Gastrocnemius medialis (tissue), 4 donors: Measurements from ENCODE around the gene XPO4. TPM values are rescaled to one million over a fixed set of nuclear protein-coding genes. Genes with fewer than 3 reads are reported as not detected.

Experiments used
- ATAC-seq, 2 donors: fragments of 150-250 bp; one replicate each; pipeline ENCODE4 v1.9.1; 2016
- DNase-seq, 2 donors: peaks; one replicate each; pipeline ENCODE4 v3.0.0-alpha.2; 2019
- H3K27ac ChIP-seq, 4 donors: fragments of 200-600 bp; sonication (generic); 1 replicate in 1 of 4; 2 replicates in 3 of 4; pipeline ENCODE4 v1.5.1; 2016 to 2018; ENCODE audit warnings: mild to moderate bottlenecking in 2 of 4, moderate library complexity in 1 of 4
- H3K27me3 ChIP-seq, 3 donors: fragments of 200-600 bp; sonication (generic) in 2 of 3; 1 replicate in 1 of 3; 2 replicates in 2 of 3; pipeline versions ENCODE4 v1.5.1 to v1.6.0; 2016 to 2019; ENCODE audit warnings: mild to moderate bottlenecking in 1 of 3, moderate library complexity in 1 of 3
- H3K36me3 ChIP-seq, 2 donors: fragments of 200-600 bp; sonication (generic) in 1 of 2; one replicate each; pipeline ENCODE4 v1.5.1; 2017 to 2018
- H3K4me1 ChIP-seq, 2 donors: fragments of 200-600 bp; sonication (generic) in 1 of 2; one replicate each; pipeline ENCODE4 v1.5.1; 2016 to 2017; ENCODE audit warnings: mild to moderate bottlenecking in 2 of 2
- H3K4me3 ChIP-seq, 4 donors: fragments of 200-600 bp; sonication (generic) in 3 of 4; 1 replicate in 1 of 4; 2 replicates in 3 of 4; pipeline ENCODE4 v1.5.1; 2016 to 2019; ENCODE audit warnings: mild to moderate bottlenecking in 2 of 4
- H3K9me3 ChIP-seq, 3 donors: fragments of 200-600 bp; sonication (generic) in 2 of 3; 1 replicate in 1 of 3; 2 replicates in 2 of 3; pipeline ENCODE4 v1.5.1; 2016 to 2019
- POLR2A ChIP-seq, 2 donors: fragments of 450-650 bp; IDR thresholded peaks; one replicate each; pipeline ENCODE4 v1.6.1; 2017; ENCODE audit warnings: antibody characterized with exemption in 2 of 2, mild to moderate bottlenecking in 2 of 2, moderate library complexity in 2 of 2
- in situ Hi-C, 4 donors: fragments of 200-750 bp; cut with MboI; loops; one replicate each; pipeline versions ENCODE4 v1.15.0 to v1.8.0; 2017; ENCODE audit warnings: low sequenced_read_pairs in 4 of 4
- intact Hi-C: fragments of 100-400 bp; cut with DNase I; formaldehyde crosslinking; loops from one replicate; pipeline ENCODE4 v1.15.1; 2023; ENCODE audit warnings: low total_unique reads
- total RNA-seq, 4 donors: library from RNA; depleted of rRNA; stranded (reverse); fragments of >200 nt; gene quantifications; one replicate each; pipeline versions ENCODE4 v1.1.0 to v1.2.3, GENCODE V29; 2016
- TF ChIP-seq, protein P1 (sequence below), 5 experiments: fragments of 450-650 bp in 3 of 5; fragments of 200-600 bp in 2 of 5; sonication (generic) in 2 of 5; IDR thresholded peaks in 4 of 5; conservative IDR thresholded peaks in 1 of 5; 1 replicate in 4 of 5; 2 replicates in 1 of 5; pipeline ENCODE4 v1.5.1; 2016 to 2019; ENCODE audit warnings: antibody characterized with exemption in 5 of 5, mild to moderate bottlenecking in 3 of 5, moderate library complexity in 3 of 5

XPO4 gene
- total RNA-seq, 4 donors from 2014 or later = 10.0 to 18.7 (median 14.7) TPM

- ATAC-seq = peak in 1 of 2 donors; percentile 67
- Histone ChIP-seq H3K4me3 (no peak overlapping the region), H3K9me3 (no peaks in the 10 kb centered on the region), H3K4me1 (peaks cover 25 to 34% of the 10 kb centered on the region in 2 donors), H3K27ac (peak overlapping the region in 2 of 4 donors; percentile 29 to 53), H3K27me3 (no peaks in the 10 kb centered on the region), H3K36me3 (peaks cover 0 to 15% of the 10 kb centered on the region in 2 donors)
- in situ Hi-C loops (loop anchor here in 1 of 4 donors (10.0 kb wide), 1 partner anchor 339 kb away; no protein-coding TSS in a partner anchor), intact Hi-C loops (no loop called here)
- TF ChIP-seq POLR2A (IDR thresholded peaks at IDR 0.05) = no peak
- TF ChIP-seq, protein P1, sequence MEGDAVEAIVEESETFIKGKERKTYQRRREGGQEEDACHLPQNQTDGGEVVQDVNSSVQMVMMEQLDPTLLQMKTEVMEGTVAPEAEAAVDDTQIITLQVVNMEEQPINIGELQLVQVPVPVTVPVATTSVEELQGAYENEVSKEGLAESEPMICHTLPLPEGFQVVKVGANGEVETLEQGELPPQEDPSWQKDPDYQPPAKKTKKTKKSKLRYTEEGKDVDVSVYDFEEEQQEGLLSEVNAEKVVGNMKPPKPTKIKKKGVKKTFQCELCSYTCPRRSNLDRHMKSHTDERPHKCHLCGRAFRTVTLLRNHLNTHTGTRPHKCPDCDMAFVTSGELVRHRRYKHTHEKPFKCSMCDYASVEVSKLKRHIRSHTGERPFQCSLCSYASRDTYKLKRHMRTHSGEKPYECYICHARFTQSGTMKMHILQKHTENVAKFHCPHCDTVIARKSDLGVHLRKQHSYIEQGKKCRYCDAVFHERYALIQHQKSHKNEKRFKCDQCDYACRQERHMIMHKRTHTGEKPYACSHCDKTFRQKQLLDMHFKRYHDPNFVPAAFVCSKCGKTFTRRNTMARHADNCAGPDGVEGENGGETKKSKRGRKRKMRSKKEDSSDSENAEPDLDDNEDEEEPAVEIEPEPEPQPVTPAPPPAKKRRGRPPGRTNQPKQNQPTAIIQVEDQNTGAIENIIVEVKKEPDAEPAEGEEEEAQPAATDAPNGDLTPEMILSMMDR (IDR thresholded peaks at IDR 0.05 in 4 of 5, conservative IDR thresholded peaks at IDR 0.05 in 1 of 5) = no peak
- DNase-seq = no peak
Observed at GRCh38 chr13:20833900-20834679, 68.5 kb downstream of the XPO4 start.

- H3K27me3 ChIP-seq = no peaks in the 10 kb centered on the region
- H3K9me3 ChIP-seq = no peaks in the 10 kb centered on the region
- in situ Hi-C loops (loop anchor here in 1 of 4 donors (10.0 kb wide), 1 partner anchor 338 kb away; no protein-coding TSS in a partner anchor), intact Hi-C loops (no loop called here)
- ATAC-seq (no peak), DNase-seq (no peak)
- H3K36me3 ChIP-seq = peaks cover 0 to 12% of the 10 kb centered on the region in 2 donors
- H3K27ac ChIP-seq = peak overlapping the region; percentile 63 to 93 (median 88)
- H3K4me1 ChIP-seq = peaks cover 35 to 45% of the 10 kb centered on the region in 2 donors
- no peak overlapping the region for H3K4me3 ChIP-seq
- TF ChIP-seq, protein P1 (IDR thresholded peaks at IDR 0.05 in 4 of 5, conservative IDR thresholded peaks at IDR 0.05 in 1 of 5) = no peak
- no peak for TF ChIP-seq POLR2A (IDR thresholded peaks at IDR 0.05)
Observed at GRCh38 chr13:20832861-20833260, 69.7 kb downstream of the XPO4 start.

GRCh38 chr13:20831933-20832332 lies 70.6 kb downstream of the XPO4 start:
- in situ Hi-C loops = loop anchor here in 1 of 4 donors (10.0 kb wide), 1 partner anchor 337 kb away; no protein-coding TSS in a partner anchor
- H3K9me3 ChIP-seq = no peaks in the 10 kb centered on the region
- H3K36me3 ChIP-seq = peaks cover 0 to 4% of the 10 kb centered on the region in 2 donors
- intact Hi-C loops = no loop called here
- peak overlapping the region; percentile 63 to 93 (median 88) for H3K27ac ChIP-seq
- no peak for TF ChIP-seq POLR2A (IDR thresholded peaks at IDR 0.05)
- TF ChIP-seq, protein P1 (IDR thresholded peaks at IDR 0.05 in 4 of 5, conservative IDR thresholded peaks at IDR 0.05 in 1 of 5) = no peak
- ATAC-seq (no peak), DNase-seq (no peak)
- H3K4me1 ChIP-seq = peaks cover 43 to 52% of the 10 kb centered on the region in 2 donors
- H3K27me3 ChIP-seq = no peaks in the 10 kb centered on the region
- peak overlapping the region in 1 of 4 donors; percentile 22 for H3K4me3 ChIP-seq

DNA sequence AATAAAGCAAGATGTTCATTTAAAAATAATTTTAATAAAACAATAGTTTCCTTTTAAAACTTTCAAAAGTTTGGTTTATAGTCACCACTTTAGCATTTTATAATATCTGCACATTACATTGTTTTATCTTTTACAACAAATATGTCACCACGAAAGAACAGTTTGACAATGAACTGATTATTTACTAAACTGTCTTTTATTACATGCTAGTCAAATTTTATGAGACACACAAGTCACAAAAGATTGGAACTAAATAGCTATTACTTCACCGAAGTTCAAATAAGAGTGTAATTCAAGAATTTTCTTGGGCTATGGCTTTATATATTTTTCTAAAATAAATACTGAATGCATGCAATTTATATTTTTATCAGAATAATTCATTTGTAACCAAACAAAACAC lies 71.3 kb downstream of the XPO4 start:
- ATAC-seq = no peak
- H3K9me3 ChIP-seq = no peaks in the 10 kb centered on the region
- H3K36me3 ChIP-seq = peaks cover 0 to 4% of the 10 kb centered on the region in 2 donors
- peak overlapping the region in 1 of 4 donors; percentile 22 for H3K4me3 ChIP-seq
- no peak for DNase-seq
- peaks cover 49 to 59% of the 10 kb centered on the region in 2 donors for H3K4me1 ChIP-seq
- no peaks in the 10 kb centered on the region for H3K27me3 ChIP-seq
- intact Hi-C loops = no loop called here
- H3K27ac ChIP-seq = peak overlapping the region; percentile 63 to 93 (median 88)
- in situ Hi-C loops = loop anchor here in 1 of 4 donors (10.0 kb wide), 1 partner anchor 336 kb away; no protein-coding TSS in a partner anchor
- TF ChIP-seq, protein P1 (IDR thresholded peaks at IDR 0.05 in 4 of 5, conservative IDR thresholded peaks at IDR 0.05 in 1 of 5) = no peak
- no peak for TF ChIP-seq POLR2A (IDR thresholded peaks at IDR 0.05)
